Activated CD4-positive, alpha-beta memory T cell treated with anti-CD3 and anti-CD28 coated beads, Interleukin-2, amount 10 ng/mL, durations not matched to agents 7 days and 5 days (primary cell): ENCODE measurements around the gene EDC3. TPM values are rescaled to one million over a fixed set of nuclear protein-coding genes. Genes with fewer than 3 reads are reported as not detected.

Source experiments
- CTCF ChIA-PET: fragments of 350-600 bp; sonication (Branson Sonifier 250); formaldehyde crosslinking; loops from one replicate; lab custom pipeline; 2021; ENCODE audit warnings: antibody characterized with exemption, inconsistent platforms; lab: Charles Lee
- POLR2A ChIA-PET: fragments of 350-600 bp; sonication (Branson Sonifier 250); formaldehyde crosslinking; loops from one replicate; lab custom pipeline; 2021; ENCODE audit warnings: antibody characterized with exemption; lab: Charles Lee
- DNase-seq: peaks from one replicate; pipeline ENCODE4 v3.0.0-alpha.2; 2020
- H3K27ac Mint-ChIP-seq: one replicate; pipeline ENCODE4 v1.8.0; 2021; ENCODE audit warnings: mild to moderate bottlenecking, mixed read lengths
- H3K27me3 Mint-ChIP-seq: one replicate; pipeline ENCODE4 v1.8.0; 2021; ENCODE audit warnings: mixed read lengths
- H3K36me3 Mint-ChIP-seq: one replicate; pipeline ENCODE4 v1.8.0; 2021; ENCODE audit warnings: low read depth, mixed read lengths
- H3K4me1 Mint-ChIP-seq: one replicate; pipeline ENCODE4 v1.8.0; 2021; ENCODE audit warnings: mixed read lengths
- H3K4me3 Mint-ChIP-seq: one replicate; pipeline ENCODE4 v1.8.0; 2021; ENCODE audit warnings: mild to moderate bottlenecking, mixed read lengths
- H3K9me3 Mint-ChIP-seq: one replicate; pipeline ENCODE4 v1.8.0; 2021; ENCODE audit warnings: mixed read lengths
- total RNA-seq, 2 experiments: library from RNA; stranded (reverse); gene quantifications; one replicate each; pipeline ENCODE4 v1.2.3, GENCODE V29; 2021

Gene EDC3
- total RNA-seq, 2 experiments from 2014 or later: 36.3 to 39.6 TPM

- H3K27me3 Mint-ChIP-seq: peaks cover 4% of the 10 kb centered on the region
- CTCF ChIA-PET: interaction anchor here (2.5 kb wide), 1 partner anchor 72 kb away, joined by 11 read pairs; no protein-coding TSS in a partner anchor
- H3K9me3 Mint-ChIP-seq: no peaks in the 10 kb centered on the region
- H3K36me3 Mint-ChIP-seq: peaks cover 3% of the 10 kb centered on the region
- peak overlapping the region; percentile 100 for H3K4me3 Mint-ChIP-seq
- peak overlapping the region; percentile 96 for H3K27ac Mint-ChIP-seq
- DNase-seq: no peak
- H3K4me1 Mint-ChIP-seq: peaks cover 42% of the 10 kb centered on the region
- POLR2A ChIA-PET: interaction anchor here (0.7 to 1.8 kb wide), 3 partner anchors 11 to 33 kb away, joined by 3 to 11 read pairs (median 3); partner anchors contain the start of gene CYP1A1
These were observed 984 bp upstream of the EDC3 start for GRCh38 chr15:74696808-74697207.

- H3K36me3 Mint-ChIP-seq: peaks cover 3% of the 10 kb centered on the region
- peaks cover 42% of the 10 kb centered on the region for H3K4me1 Mint-ChIP-seq
- ChIA-PET POLR2A (interaction anchor here (0.7 to 1.8 kb wide), 4 partner anchors 11 to 34 kb away, joined by 3 to 11 read pairs (median 4); partner anchors contain the start of gene CYP1A1), CTCF (interaction anchor here (2.5 kb wide), 1 partner anchor 73 kb away, joined by 11 read pairs; no protein-coding TSS in a partner anchor)
- peak overlapping the region; percentile 96 for H3K27ac Mint-ChIP-seq
- H3K9me3 Mint-ChIP-seq: no peaks in the 10 kb centered on the region
- DNase-seq: no peak
- no peaks in the 10 kb centered on the region for H3K27me3 Mint-ChIP-seq
- peak overlapping the region; percentile 100 for H3K4me3 Mint-ChIP-seq
These were observed 540 bp upstream of the EDC3 start for GRCh38 chr15:74696398-74696729.

- peaks cover 3% of the 10 kb centered on the region for H3K36me3 Mint-ChIP-seq
- H3K4me1 Mint-ChIP-seq: peaks cover 42% of the 10 kb centered on the region
- ChIA-PET CTCF (no interaction called here), POLR2A (no interaction called here)
- H3K9me3 Mint-ChIP-seq: no peaks in the 10 kb centered on the region
- no peak overlapping the region for H3K27ac Mint-ChIP-seq
- H3K4me3 Mint-ChIP-seq: no peak overlapping the region
- H3K27me3 Mint-ChIP-seq: no peaks in the 10 kb centered on the region
- DNase-seq: no peak
These were observed 3.5 kb downstream of the EDC3 start for GRCh38 chr15:74692327-74692726.

- POLR2A ChIA-PET: interaction anchor here (0.9 to 1.1 kb wide), 2 partner anchors 12 to 340 kb away, joined by 3 to 4 read pairs; partner anchors contain the start of genes EDC3 and PPCDC
- CTCF ChIA-PET: interaction anchor here (0.7 to 2.4 kb wide), 5 partner anchors 9 to 62 kb away, joined by 3 to 7 read pairs (median 4); no protein-coding TSS in a partner anchor
- Mint-ChIP-seq H3K27ac (no peak overlapping the region), H3K4me1 (peaks cover 5% of the 10 kb centered on the region), H3K4me3 (no peak overlapping the region), H3K36me3 (peaks cover 26% of the 10 kb centered on the region), H3K9me3 (peaks cover 3% of the 10 kb centered on the region), H3K27me3 (no peaks in the 10 kb centered on the region)
- no peak for DNase-seq
These were observed 12.1 kb downstream of the EDC3 start for GRCh38 chr15:74683758-74684157.

GRCh38 chr15:74682954-74683353 is 12.9 kb downstream of the EDC3 start:
- CTCF ChIA-PET: interaction anchor here (2.4 kb wide), 1 partner anchor 49 kb away, joined by 7 read pairs; no protein-coding TSS in a partner anchor
- Mint-ChIP-seq H3K27ac (no peak overlapping the region), H3K4me3 (no peak overlapping the region)

GRCh38 chr15:74680456-74680855 is 15.4 kb downstream of the EDC3 start:
- no peaks in the 10 kb centered on the region for H3K27me3 Mint-ChIP-seq
- peaks cover 3% of the 10 kb centered on the region for H3K9me3 Mint-ChIP-seq
- no peak for DNase-seq
- no peak overlapping the region for H3K4me3 Mint-ChIP-seq
- H3K27ac Mint-ChIP-seq: no peak overlapping the region
- CTCF ChIA-PET: interaction anchor here (1.2 kb wide), 1 partner anchor 11 kb away, joined by 3 read pairs; no protein-coding TSS in a partner anchor
- H3K36me3 Mint-ChIP-seq: peaks cover 19% of the 10 kb centered on the region
- H3K4me1 Mint-ChIP-seq: peaks cover 8% of the 10 kb centered on the region
- POLR2A ChIA-PET: no interaction called here

More at GRCh38 chr15:74682954-74683353, 12.9 kb downstream of the EDC3 start:
- H3K36me3 Mint-ChIP-seq: peaks cover 26% of the 10 kb centered on the region
- H3K27me3 Mint-ChIP-seq: no peaks in the 10 kb centered on the region
- peaks cover 5% of the 10 kb centered on the region for H3K4me1 Mint-ChIP-seq
- H3K9me3 Mint-ChIP-seq: peaks cover 3% of the 10 kb centered on the region
- no peak for DNase-seq
- POLR2A ChIA-PET: no interaction called here

GRCh38 chr15:74676801-74677200 is 19.0 kb downstream of the EDC3 start:
- CTCF ChIA-PET: interaction anchor here (0.7 to 1.0 kb wide), 2 partner anchors 92 to 274 kb away, joined by 3 read pairs; no protein-coding TSS in a partner anchor
- peaks cover 5% of the 10 kb centered on the region for H3K36me3 Mint-ChIP-seq
- H3K27me3 Mint-ChIP-seq: no peaks in the 10 kb centered on the region
- POLR2A ChIA-PET: interaction anchor here (0.9 kb wide), 1 partner anchor 19 kb away, joined by 6 read pairs; the partner anchor contains the start of gene EDC3
- H3K4me1 Mint-ChIP-seq: peaks cover 9% of the 10 kb centered on the region
- H3K9me3 Mint-ChIP-seq: no peaks in the 10 kb centered on the region
- H3K4me3 Mint-ChIP-seq: no peak overlapping the region
- H3K27ac Mint-ChIP-seq: no peak overlapping the region
- DNase-seq: no peak

GRCh38 chr15:74674161-74674560 is 21.7 kb downstream of the EDC3 start:
- Mint-ChIP-seq H3K36me3 (peaks cover 17% of the 10 kb centered on the region), H3K4me3 (no peak overlapping the region), H3K4me1 (peaks cover 6% of the 10 kb centered on the region), H3K27me3 (no peaks in the 10 kb centered on the region), H3K27ac (no peak overlapping the region), H3K9me3 (no peaks in the 10 kb centered on the region)
- no peak for DNase-seq
- ChIA-PET CTCF (interaction anchor here (1.1 kb wide), 1 partner anchor 39 kb away, joined by 3 read pairs; no protein-coding TSS in a partner anchor), POLR2A (no interaction called here)

GRCh38 chr15:74669627-74670026 is 26.2 kb downstream of the EDC3 start:
- Mint-ChIP-seq H3K36me3 (peaks cover 23% of the 10 kb centered on the region), H3K27ac (no peak overlapping the region), H3K9me3 (no peaks in the 10 kb centered on the region), H3K27me3 (no peaks in the 10 kb centered on the region), H3K4me1 (peaks cover 3% of the 10 kb centered on the region), H3K4me3 (no peak overlapping the region)
- no peak for DNase-seq
- POLR2A ChIA-PET: interaction anchor here (1.0 kb wide), 1 partner anchor 56 kb away, joined by 4 read pairs; the partner anchor contains the start of gene CYP1A1
- CTCF ChIA-PET: interaction anchor here (0.6 to 1.3 kb wide), 3 partner anchors 11 to 539 kb away, joined by 3 to 4 read pairs (median 3); partner anchors contain the start of gene ISLR2

- Mint-ChIP-seq H3K27ac (no peak overlapping the region), H3K27me3 (no peaks in the 10 kb centered on the region), H3K4me3 (no peak overlapping the region), H3K9me3 (no peaks in the 10 kb centered on the region), H3K4me1 (no peaks in the 10 kb centered on the region), H3K36me3 (peaks cover 21% of the 10 kb centered on the region)
- ChIA-PET CTCF (no interaction called here), POLR2A (no interaction called here)
- no peak for DNase-seq
These were observed 27.8 kb downstream of the EDC3 start for GRCh38 chr15:74667975-74668374.

GRCh38 chr15:74664670-74665069 is 31.2 kb downstream of the EDC3 start:
- ChIA-PET CTCF (interaction anchor here (1.4 kb wide), 1 partner anchor 107 kb away, joined by 3 read pairs; no protein-coding TSS in a partner anchor), POLR2A (interaction anchor here (0.5 kb wide), 1 partner anchor 143 kb away, joined by 3 read pairs; no protein-coding TSS in a partner anchor)
- Mint-ChIP-seq H3K36me3 (peaks cover 6% of the 10 kb centered on the region), H3K4me1 (no peaks in the 10 kb centered on the region), H3K4me3 (no peak overlapping the region), H3K9me3 (no peaks in the 10 kb centered on the region), H3K27ac (no peak overlapping the region), H3K27me3 (no peaks in the 10 kb centered on the region)
- no peak for DNase-seq

- no peak for DNase-seq
These were observed 31.7 kb downstream of the EDC3 start for GRCh38 chr15:74664028-74664616.

More at GRCh38 chr15:74664028-74664616, 31.7 kb downstream of the EDC3 start:
- Mint-ChIP-seq H3K9me3 (no peaks in the 10 kb centered on the region), H3K36me3 (peaks cover 6% of the 10 kb centered on the region), H3K4me3 (no peak overlapping the region), H3K27ac (no peak overlapping the region), H3K27me3 (no peaks in the 10 kb centered on the region), H3K4me1 (no peaks in the 10 kb centered on the region)
- ChIA-PET POLR2A (no interaction called here), CTCF (interaction anchor here (1.2 kb wide), 1 partner anchor 238 kb away, joined by 4 read pairs; no protein-coding TSS in a partner anchor)
